Measurements from ENCODE around the gene TKTL2.

Gene TKTL2

DNA sequence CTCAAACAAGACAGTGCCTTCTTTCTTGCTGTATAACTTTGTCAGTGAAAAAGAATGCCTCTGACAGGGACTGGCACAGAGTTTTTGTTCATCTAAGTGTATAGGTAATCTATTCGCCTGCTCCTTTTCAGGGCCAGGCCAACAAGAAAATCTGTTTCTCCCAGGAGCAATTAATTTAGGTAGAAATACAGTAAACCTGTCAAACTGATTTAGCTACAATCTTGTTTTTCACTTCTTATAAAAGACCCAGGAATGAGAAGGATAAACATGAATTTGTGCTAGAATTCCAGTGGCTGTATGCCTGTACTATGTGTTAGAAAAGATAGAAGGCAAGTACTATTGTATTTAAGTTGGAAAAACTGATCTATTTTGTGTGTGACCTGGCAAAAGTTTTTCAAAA is 27.0 kb upstream of the TKTL2 start:
- H3K27ac ChIP-seq (replicated peaks), result no peak overlapping the region
- no peaks in the 10 kb centered on the region for H3K27me3 ChIP-seq (ENCODE audit: insufficient read depth, poor library complexity, severe bottlenecking)
- TF ChIP-seq POLR2AphosphoS5 (IDR thresholded peaks at IDR 0.05; ENCODE audit: low read depth), result no peak
- no peak for TF ChIP-seq SPI1 (IDR thresholded peaks at IDR 0.05; ENCODE audit: borderline replicate concordance, low read depth)
- TF ChIP-seq GABPA (IDR thresholded peaks at IDR 0.05; ENCODE audit: low read depth), result no peak
- no peak for TF ChIP-seq REST (IDR thresholded peaks at IDR 0.05; ENCODE audit: insufficient replicate concordance, low read depth)
- DNase-seq (ENCODE audit: low read depth in 1 of 2, low spot score in 1 of 2), result no peak
- no peak overlapping the region for H3K4me3 ChIP-seq (replicated peaks; ENCODE audit: insufficient read depth, low read length)

GRCh38 chr4:163495900-163496299 is 22.3 kb upstream of the TKTL2 start:
- no peak for DNase-seq (ENCODE audit: low read depth in 1 of 2, low spot score in 1 of 2)
- TF ChIP-seq REST (IDR thresholded peaks at IDR 0.05; ENCODE audit: insufficient replicate concordance, low read depth) (no peak), GABPA (IDR thresholded peaks at IDR 0.05; ENCODE audit: low read depth) (no peak), POLR2AphosphoS5 (IDR thresholded peaks at IDR 0.05; ENCODE audit: low read depth) (no peak), SPI1 (IDR thresholded peaks at IDR 0.05; ENCODE audit: borderline replicate concordance, low read depth) (no peak)
- TF ChIP-seq, protein P1, sequence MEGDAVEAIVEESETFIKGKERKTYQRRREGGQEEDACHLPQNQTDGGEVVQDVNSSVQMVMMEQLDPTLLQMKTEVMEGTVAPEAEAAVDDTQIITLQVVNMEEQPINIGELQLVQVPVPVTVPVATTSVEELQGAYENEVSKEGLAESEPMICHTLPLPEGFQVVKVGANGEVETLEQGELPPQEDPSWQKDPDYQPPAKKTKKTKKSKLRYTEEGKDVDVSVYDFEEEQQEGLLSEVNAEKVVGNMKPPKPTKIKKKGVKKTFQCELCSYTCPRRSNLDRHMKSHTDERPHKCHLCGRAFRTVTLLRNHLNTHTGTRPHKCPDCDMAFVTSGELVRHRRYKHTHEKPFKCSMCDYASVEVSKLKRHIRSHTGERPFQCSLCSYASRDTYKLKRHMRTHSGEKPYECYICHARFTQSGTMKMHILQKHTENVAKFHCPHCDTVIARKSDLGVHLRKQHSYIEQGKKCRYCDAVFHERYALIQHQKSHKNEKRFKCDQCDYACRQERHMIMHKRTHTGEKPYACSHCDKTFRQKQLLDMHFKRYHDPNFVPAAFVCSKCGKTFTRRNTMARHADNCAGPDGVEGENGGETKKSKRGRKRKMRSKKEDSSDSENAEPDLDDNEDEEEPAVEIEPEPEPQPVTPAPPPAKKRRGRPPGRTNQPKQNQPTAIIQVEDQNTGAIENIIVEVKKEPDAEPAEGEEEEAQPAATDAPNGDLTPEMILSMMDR (IDR thresholded peaks at IDR 0.05; ENCODE audit: insufficient read depth, low read length), result no peak
- H3K27ac ChIP-seq (replicated peaks), result peak overlapping the region; percentile 99

GRCh38 chr4:163494360-163495241 is 21.0 kb upstream of the TKTL2 start, which contains the start of gene TMA16:
TSS of gene TMA16 (plus strand) at chr4:163494690. CDS start at chr4:163494802, 112 bp downstream.
- Histone ChIP-seq H3K27ac (replicated peaks) (peak within 1 kb of the TSS; percentile 99), H3K27me3 (ENCODE audit: insufficient read depth, poor library complexity, severe bottlenecking) (no peaks in the 10 kb centered on the region), H3K4me3 (replicated peaks; ENCODE audit: insufficient read depth, low read length) (peak within 1 kb of the TSS; percentile 76)
- peak; percentile 70 to 95 for DNase-seq (ENCODE audit: low read depth in 1 of 2, low spot score in 1 of 2)
- TF ChIP-seq SPI1 (IDR thresholded peaks at IDR 0.05; ENCODE audit: borderline replicate concordance, low read depth) (no peak), REST (IDR thresholded peaks at IDR 0.05; ENCODE audit: insufficient replicate concordance, low read depth) (peak; percentile 66), POLR2AphosphoS5 (IDR thresholded peaks at IDR 0.05; ENCODE audit: low read depth) (peak; percentile 93), GABPA (IDR thresholded peaks at IDR 0.05; ENCODE audit: low read depth) (peak; percentile 95)
- TF ChIP-seq, protein P1 (IDR thresholded peaks at IDR 0.05; ENCODE audit: insufficient read depth, low read length), result no peak

More at GRCh38 chr4:163495900-163496299, 22.3 kb upstream of the TKTL2 start:
- Histone ChIP-seq H3K4me3 (replicated peaks; ENCODE audit: insufficient read depth, low read length) (peak overlapping the region; percentile 76), H3K27me3 (ENCODE audit: insufficient read depth, poor library complexity, severe bottlenecking) (no peaks in the 10 kb centered on the region)
